22Rv1 (cell line): ENCODE results near the gene GALNT18.

Experiments used
- H3K27ac ChIP-seq: fragments of 450-650 bp; 2 replicates; pipeline ENCODE4 v1.5.1; 2017
- ZFX ChIP-seq: fragments of 450-650 bp; IDR thresholded peaks from 2 replicates; pipeline ENCODE4 v1.6.1; 2017; ENCODE audit warnings: antibody characterized with exemption, borderline replicate concordance
- TF ChIP-seq, protein P1 (sequence below): fragments of 450-650 bp; IDR thresholded peaks from 2 replicates; pipeline ENCODE4 v1.5.1; 2017; ENCODE audit warnings: mild to moderate bottlenecking

GALNT18 gene

DNA sequence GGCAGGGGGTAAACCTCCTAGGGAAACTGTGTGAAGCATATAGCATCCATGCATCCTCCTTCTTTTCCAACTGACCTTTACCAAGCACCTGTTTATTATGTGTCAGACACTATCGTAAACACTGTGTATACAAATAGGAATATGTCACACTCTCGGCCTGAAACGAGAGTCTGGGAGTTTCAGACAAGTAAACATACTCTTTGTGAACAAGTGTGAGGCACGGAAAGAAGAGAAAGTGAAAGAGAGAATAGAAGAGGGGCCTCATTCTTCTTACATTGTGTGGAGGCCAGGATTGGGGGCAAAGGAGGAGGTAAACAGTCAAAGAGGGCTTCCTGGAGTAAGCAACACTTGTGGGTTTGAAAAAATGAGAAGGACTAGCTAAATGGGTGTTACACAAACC, 285.1 kb downstream of the GALNT18 start:
- TF ChIP-seq, protein P1, sequence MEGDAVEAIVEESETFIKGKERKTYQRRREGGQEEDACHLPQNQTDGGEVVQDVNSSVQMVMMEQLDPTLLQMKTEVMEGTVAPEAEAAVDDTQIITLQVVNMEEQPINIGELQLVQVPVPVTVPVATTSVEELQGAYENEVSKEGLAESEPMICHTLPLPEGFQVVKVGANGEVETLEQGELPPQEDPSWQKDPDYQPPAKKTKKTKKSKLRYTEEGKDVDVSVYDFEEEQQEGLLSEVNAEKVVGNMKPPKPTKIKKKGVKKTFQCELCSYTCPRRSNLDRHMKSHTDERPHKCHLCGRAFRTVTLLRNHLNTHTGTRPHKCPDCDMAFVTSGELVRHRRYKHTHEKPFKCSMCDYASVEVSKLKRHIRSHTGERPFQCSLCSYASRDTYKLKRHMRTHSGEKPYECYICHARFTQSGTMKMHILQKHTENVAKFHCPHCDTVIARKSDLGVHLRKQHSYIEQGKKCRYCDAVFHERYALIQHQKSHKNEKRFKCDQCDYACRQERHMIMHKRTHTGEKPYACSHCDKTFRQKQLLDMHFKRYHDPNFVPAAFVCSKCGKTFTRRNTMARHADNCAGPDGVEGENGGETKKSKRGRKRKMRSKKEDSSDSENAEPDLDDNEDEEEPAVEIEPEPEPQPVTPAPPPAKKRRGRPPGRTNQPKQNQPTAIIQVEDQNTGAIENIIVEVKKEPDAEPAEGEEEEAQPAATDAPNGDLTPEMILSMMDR: no peak
- no peak for TF ChIP-seq ZFX
- H3K27ac ChIP-seq: no peak overlapping the region

DNA sequence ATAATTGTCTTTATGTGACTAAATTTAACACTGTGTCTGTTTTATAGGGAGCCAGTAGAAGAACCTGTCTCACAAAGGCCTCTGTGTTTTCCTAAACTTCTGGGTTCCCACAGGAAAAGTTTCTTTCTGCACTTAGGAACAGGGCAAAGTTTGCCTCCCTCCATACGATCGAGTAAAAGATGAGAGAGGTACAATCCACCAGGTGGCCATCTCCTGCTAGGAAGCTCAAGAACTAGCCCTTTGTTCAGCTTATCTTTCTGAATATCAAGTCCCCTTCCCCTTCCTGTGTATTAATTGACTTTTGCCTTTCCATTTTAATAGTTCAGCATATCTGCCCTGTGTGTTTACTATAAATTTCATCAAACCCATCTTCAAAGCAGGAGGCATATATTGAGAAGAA, 286.8 kb downstream of the GALNT18 start:
- no peak overlapping the region for H3K27ac ChIP-seq
- TF ChIP-seq, protein P1: no peak
- no peak for TF ChIP-seq ZFX

DNA sequence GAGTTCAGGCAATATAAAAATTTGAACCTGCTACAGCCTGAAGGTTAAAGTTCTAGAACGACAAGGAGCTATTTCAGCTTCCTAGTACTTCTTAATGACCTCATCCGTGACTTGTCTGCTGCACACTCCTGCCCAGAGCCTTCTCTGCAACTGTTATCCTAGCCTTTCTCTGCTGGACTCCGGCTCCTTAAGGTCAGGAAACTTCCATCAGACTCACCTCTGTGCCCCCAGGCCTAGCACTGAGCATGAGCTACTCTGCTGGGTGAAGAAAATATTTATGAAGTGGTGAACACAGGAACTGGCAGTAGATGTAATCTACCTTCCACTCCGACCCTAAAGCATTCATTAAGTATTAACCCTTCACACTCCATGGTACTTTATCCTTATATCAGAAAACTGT, 287.2 kb downstream of the GALNT18 start:
- no peak overlapping the region for H3K27ac ChIP-seq
- TF ChIP-seq ZFX: no peak
- TF ChIP-seq, protein P1: no peak

DNA sequence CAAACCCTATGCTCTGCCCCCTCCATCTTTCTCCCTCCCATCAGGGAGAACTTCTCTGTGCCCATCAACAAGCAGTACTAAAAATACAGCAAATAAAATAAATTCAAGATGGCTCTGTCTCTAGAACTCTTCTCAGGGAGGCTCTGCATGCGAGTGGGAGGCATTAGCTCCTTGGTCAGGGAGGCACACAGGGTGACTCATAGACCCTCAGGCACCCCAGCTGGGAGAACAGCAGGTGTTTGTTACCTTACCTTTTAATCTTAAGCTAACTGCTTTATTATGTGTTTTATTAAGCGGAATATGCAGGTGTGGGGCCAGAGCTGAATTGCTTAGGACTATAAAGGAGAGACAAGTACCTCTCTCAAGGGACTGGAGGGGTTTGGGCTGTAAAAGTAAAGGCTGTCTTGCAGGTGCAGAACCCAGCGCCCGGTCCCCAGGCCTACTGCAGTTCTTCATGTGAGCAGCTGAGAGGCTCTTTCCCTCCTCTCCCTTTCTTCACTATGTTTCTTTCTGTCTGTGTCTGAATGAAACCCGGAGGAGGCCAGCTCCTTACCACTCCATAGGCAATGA, 289.6 kb downstream of the GALNT18 start:
- no peak for TF ChIP-seq ZFX
- TF ChIP-seq, protein P1: no peak

DNA sequence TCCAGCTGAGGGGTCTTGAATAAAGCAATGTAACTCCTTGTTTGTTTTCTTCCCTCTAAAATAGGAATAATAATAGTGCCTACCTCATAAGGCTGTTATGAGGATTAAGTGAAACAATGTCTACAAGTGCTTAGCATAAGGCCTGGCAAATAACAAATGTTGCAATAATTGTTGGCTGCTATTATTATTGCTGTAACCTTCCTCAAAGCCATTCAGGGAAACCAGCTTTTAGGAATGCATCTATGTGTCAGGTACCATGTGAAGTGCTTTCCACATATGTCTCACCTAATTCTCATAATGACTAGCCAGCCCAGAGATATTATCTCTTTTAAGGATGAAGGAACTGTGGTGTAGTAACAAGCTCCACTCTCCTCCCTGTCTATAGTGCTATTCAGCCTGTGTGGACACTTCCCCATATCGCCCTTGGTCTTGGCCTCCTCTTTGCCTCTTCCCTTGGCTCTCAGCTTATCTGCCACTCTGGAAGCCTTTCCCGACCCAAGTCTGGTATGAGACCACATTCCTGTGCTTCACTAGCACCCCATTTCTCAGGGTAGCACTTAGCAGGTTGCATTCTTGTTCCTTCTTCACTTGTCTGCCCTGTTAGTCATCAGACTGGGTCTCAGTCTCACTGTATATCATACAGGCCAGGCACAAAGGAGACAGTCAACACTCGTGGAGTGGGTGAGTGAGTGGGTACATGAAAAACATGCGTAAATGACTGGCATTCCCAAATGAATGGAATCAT, 292.6 kb downstream of the GALNT18 start:
- H3K27ac ChIP-seq: no peak overlapping the region
- TF ChIP-seq, protein P1: no peak
- no peak for TF ChIP-seq ZFX

More for the DNA sequence above, 289.6 kb downstream of the GALNT18 start:
- no peak overlapping the region for H3K27ac ChIP-seq

DNA sequence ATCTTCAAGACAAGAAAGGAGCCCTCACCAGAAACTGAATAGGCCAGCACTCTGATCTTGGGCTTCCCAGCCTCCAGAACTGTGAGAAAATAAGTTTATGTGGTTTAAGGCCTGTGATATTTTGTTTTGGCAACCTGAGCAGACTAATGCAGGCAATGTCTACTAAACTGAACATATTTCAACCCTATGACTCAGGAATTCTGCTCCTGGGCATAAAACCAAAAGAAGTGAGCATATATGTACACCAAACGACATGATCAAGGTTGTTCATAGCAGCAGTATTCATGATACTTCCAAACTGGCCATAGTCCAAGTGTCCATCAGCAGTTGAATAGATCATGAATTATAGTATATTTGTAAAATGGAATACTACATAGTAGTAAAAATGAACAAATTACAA, 297.7 kb downstream of the GALNT18 start:
- TF ChIP-seq ZFX: no peak
- TF ChIP-seq, protein P1: no peak
- H3K27ac ChIP-seq: no peak overlapping the region

DNA sequence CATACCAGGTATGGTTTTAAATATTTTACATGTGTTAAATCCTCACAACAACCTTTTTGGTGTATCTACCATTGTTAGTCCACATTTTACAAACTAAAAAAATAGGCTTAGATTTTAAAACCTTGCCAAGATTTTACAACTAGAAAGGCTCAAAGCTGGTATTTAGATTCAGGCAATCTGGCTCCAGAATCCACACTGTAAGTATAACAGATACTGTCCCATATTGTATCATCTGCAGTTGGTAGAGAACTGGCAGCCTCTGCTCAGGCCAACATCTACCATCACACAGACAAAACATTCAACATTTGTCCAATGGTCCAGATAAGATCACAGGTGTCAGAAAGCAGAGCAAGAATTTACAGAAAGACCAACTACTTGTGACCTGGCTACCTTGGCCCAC, 299.7 kb downstream of the GALNT18 start:
- TF ChIP-seq, protein P1: no peak
- TF ChIP-seq ZFX: no peak
- no peak overlapping the region for H3K27ac ChIP-seq
